WERI-Rb-1 (cell line): Measurements from ENCODE around the gene CEACAM20.

Experiments used
- DNase-seq: peaks from one replicate; pipeline ENCODE4 v3.0.0-alpha.2; 2020
- H3K27ac ChIP-seq: fragments of 250-450 bp; sonication (Bioruptor Pico); 2 replicates; pipeline ENCODE4 v1.5.1; 2020; ENCODE audit warnings: mild to moderate bottlenecking, moderate library complexity
- H3K27me3 ChIP-seq: fragments of 250-450 bp; sonication (Bioruptor Pico); 2 replicates; pipeline ENCODE4 v1.5.1; 2021; ENCODE audit warnings: mild to moderate bottlenecking, low read depth, moderate library complexity; ENCODE audit not compliant: insufficient read depth, severe bottlenecking
- H3K36me3 ChIP-seq: fragments of 250-450 bp; sonication (Bioruptor Pico); 2 replicates; pipeline ENCODE4 v1.5.1; 2020; ENCODE audit warnings: mild to moderate bottlenecking, moderate library complexity
- H3K4me3 ChIP-seq: 2 replicates; pipeline ENCODE4 v1.5.1; 2011; ENCODE audit warnings: low read depth, mild to moderate bottlenecking, control low read depth, low read length
- H3K9me3 ChIP-seq: fragments of 250-450 bp; sonication (Bioruptor Pico); 2 replicates; pipeline ENCODE4 v1.5.1; 2021; ENCODE audit warnings: mild to moderate bottlenecking, moderate library complexity; ENCODE audit not compliant: severe bottlenecking
- TF ChIP-seq, protein P1 (sequence below): IDR thresholded peaks from 2 replicates; pipeline ENCODE4 v1.5.1; 2011; ENCODE audit warnings: low read depth, mild to moderate bottlenecking, control low read depth, inconsistent platforms, low read length

Gene CEACAM20

DNA sequence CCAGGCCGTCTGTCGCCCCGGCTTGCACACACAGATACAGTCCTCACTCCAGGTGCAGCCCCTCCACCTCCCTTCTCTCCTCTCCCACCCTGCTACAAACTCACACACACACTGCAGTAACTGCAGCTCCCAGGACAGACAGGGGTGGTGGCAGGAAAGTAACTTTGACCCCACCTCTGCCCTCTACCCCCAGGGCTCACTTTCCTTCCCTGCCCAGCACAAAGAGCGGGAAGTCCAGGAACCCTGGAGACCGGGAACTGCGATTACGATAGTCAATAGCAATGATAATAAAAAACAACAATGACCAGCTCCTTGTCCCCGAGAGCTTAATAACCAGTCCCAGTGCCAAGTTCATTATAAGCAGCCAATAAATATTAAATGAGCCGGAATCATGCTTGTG is at the start of gene CEACAM20:
TSS of gene CEACAM20 (minus strand) at position 140 of the 400 bp plus-strand sequence. CDS start 166 bp downstream, outside the sequence.
- no peak for DNase-seq
- no peaks in the 10 kb centered on the region for H3K36me3 ChIP-seq
- H3K27me3 ChIP-seq, result no peaks in the 10 kb centered on the region
- peaks cover 6% of the 10 kb centered on the region for H3K9me3 ChIP-seq
- no peak within 1 kb of the TSS for H3K27ac ChIP-seq
- no peak within 1 kb of the TSS for H3K4me3 ChIP-seq
- TF ChIP-seq, protein P1, sequence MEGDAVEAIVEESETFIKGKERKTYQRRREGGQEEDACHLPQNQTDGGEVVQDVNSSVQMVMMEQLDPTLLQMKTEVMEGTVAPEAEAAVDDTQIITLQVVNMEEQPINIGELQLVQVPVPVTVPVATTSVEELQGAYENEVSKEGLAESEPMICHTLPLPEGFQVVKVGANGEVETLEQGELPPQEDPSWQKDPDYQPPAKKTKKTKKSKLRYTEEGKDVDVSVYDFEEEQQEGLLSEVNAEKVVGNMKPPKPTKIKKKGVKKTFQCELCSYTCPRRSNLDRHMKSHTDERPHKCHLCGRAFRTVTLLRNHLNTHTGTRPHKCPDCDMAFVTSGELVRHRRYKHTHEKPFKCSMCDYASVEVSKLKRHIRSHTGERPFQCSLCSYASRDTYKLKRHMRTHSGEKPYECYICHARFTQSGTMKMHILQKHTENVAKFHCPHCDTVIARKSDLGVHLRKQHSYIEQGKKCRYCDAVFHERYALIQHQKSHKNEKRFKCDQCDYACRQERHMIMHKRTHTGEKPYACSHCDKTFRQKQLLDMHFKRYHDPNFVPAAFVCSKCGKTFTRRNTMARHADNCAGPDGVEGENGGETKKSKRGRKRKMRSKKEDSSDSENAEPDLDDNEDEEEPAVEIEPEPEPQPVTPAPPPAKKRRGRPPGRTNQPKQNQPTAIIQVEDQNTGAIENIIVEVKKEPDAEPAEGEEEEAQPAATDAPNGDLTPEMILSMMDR, result no peak

DNA sequence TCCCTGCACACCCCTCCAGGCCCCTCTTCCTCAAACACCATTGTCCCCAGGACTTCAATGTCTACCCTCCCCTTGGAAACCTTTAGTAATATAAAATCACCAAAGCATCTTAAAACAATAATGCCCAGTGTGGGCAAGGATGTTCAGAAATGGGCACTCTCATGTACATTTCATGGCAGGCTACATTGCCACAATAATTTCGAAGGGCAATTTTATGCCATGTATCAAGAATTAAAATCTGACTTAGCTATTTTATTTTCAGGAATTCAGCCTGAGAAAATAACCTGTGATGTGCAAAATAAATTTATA is 48.0 kb upstream of the CEACAM20 start:
- H3K36me3 ChIP-seq, result no peaks in the 10 kb centered on the region
- TF ChIP-seq, protein P1, result no peak
- no peaks in the 10 kb centered on the region for H3K9me3 ChIP-seq
- H3K4me3 ChIP-seq, result no peak overlapping the region
- DNase-seq, result no peak
- no peaks in the 10 kb centered on the region for H3K27me3 ChIP-seq
- H3K27ac ChIP-seq, result no peak overlapping the region

DNA sequence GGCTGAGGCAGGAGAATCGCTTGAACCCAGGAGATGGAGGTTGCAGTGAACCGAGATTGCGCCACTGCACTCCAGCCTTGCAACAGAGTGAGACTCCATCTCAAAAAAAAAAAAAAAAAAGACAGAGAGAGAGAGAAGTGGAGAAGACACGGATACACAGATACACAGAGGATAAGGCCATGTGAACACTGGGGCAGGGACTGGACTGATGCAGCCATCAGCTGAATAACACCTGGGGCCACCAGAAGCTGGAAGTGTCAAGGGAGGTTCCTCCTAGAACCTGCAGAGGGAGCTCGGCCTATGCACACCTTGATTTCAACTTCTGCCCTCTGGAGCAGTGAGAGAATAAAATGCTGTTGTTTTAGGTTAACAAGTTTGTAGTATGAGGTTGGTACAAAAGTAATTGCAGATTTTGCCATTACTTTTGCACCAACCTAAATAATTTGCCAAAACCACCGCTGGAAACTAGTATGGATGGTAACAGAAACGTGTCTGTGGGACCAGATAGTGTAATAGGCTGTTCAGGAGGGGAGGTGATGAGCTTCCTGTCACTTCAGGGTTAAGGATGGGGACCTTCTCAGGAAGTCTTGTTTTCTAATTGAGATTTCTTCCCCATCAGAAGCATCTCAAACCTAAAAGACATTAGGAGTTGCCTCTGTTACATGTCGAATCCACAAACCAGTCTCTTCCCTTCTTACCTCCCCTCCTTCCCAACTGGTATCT is 47.5 kb upstream of the CEACAM20 start:
- Histone ChIP-seq H3K27ac (no peak overlapping the region), H3K4me3 (no peak overlapping the region), H3K36me3 (no peaks in the 10 kb centered on the region), H3K27me3 (no peaks in the 10 kb centered on the region), H3K9me3 (no peaks in the 10 kb centered on the region)
- DNase-seq, result peak; percentile 53
- TF ChIP-seq, protein P1, result peak; percentile 82

DNA sequence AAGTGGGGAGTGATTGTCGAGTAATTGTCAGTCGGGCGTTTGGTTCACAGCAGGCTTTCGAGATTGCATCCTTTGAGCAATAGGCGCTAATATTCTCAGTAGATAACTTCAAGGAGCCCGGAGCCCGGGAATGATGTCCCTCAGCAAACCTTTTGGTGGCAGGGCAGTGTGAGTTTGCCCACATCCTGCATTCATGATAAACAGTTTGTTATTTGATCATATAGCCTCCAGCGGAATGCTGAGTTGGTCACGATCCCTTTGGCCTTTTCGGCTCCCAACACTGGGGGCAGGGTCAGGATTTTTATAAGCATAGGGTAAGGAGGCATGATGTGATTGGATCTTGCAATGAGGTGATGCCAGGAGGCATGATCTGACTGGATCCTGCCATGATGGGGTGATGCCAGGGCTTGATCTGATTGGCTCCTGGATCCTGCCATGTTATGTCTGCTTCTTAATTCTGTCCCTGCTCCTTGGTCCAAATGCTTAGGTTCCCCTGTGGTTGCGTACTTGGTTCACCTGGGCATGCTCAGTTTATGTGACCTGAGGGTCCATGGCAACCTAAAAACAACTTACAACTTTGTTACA is 45.7 kb upstream of the CEACAM20 start:
- no peaks in the 10 kb centered on the region for H3K9me3 ChIP-seq
- no peaks in the 10 kb centered on the region for H3K27me3 ChIP-seq
- H3K27ac ChIP-seq, result no peak overlapping the region
- no peak for DNase-seq
- no peak overlapping the region for H3K4me3 ChIP-seq
- no peaks in the 10 kb centered on the region for H3K36me3 ChIP-seq
- TF ChIP-seq, protein P1, result no peak

DNA sequence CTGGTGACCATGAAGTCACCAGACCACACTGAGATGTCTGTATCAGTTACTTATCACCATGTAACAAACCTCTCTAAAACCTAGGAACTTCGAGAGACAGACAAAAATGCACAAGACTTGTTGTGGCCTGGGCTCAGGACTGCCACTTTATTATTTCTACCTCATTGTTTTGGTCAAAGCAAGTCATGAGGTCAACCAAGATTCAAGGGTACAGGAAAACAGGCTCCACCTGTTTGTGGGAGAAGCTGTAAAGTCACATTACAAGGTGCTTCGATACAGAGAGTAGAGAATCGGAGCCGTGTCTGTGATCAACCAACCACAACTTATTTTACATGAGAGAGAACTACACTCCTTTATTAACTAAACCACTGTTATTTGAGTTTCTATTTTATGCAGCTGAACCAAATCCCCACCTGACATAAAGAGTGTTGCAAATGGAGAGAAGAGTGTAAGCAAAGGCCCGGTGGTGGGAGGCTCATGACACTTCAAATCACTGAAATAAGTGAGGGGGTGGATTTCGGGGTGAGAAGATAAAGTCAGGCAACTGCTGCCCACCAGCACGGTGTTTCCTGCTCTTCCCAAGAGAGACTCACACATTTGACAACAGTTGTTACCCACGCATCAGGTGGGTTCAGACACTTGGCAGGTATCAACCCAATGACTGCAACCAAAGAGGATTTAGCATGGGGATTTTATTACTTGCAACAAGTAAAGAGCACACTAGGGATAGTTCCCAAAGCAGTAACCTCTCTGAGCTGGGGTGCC is 44.9 kb upstream of the CEACAM20 start:
- TF ChIP-seq, protein P1, result no peak
- H3K9me3 ChIP-seq, result no peaks in the 10 kb centered on the region
- no peaks in the 10 kb centered on the region for H3K36me3 ChIP-seq
- H3K27me3 ChIP-seq, result no peaks in the 10 kb centered on the region
- H3K4me3 ChIP-seq, result no peak overlapping the region
- no peak overlapping the region for H3K27ac ChIP-seq
- no peak for DNase-seq
